Activated CD4-positive, alpha-beta T cell treated with anti-CD3 and anti-CD28 coated beads, Interleukin-2, amount 10 ng/mL, durations not matched to agents 24 days and 14 days (primary cell): ENCODE data around the gene TH. TPM values are rescaled to one million over a fixed set of nuclear protein-coding genes. Genes with fewer than 3 reads are reported as not detected.

ENCODE experiments used
- DNase-seq: peaks from one replicate; pipeline ENCODE4 v3.0.0; 2022
- H3K27ac Mint-ChIP-seq: one replicate; pipeline ENCODE4 v1.8.0; 2022; ENCODE audit warnings: mild to moderate bottlenecking, mixed read lengths
- H3K27me3 Mint-ChIP-seq: one replicate; pipeline ENCODE4 v1.8.0; 2022; ENCODE audit warnings: mixed read lengths
- H3K36me3 Mint-ChIP-seq: one replicate; pipeline ENCODE4 v1.8.0; 2022; ENCODE audit warnings: low read depth, mild to moderate bottlenecking, mixed read lengths
- H3K4me1 Mint-ChIP-seq: one replicate; pipeline ENCODE4 v1.8.0; 2021; ENCODE audit warnings: mixed read lengths
- H3K4me3 Mint-ChIP-seq: one replicate; pipeline ENCODE4 v1.8.0; 2022; ENCODE audit warnings: mild to moderate bottlenecking, moderate library complexity, mixed read lengths
- H3K9me3 Mint-ChIP-seq: one replicate; pipeline ENCODE4 v1.8.0; 2021; ENCODE audit warnings: mixed read lengths
- intact Hi-C: fragments of 100-400 bp; cut with micrococcal nuclease; formaldehyde crosslinking; loops from one replicate; pipeline ENCODE4 v1.15.1; 2023
- total RNA-seq: library from RNA; stranded (reverse); gene quantifications from 2 replicates; pipeline ENCODE4 v1.2.3, GENCODE V29; 2022

Gene TH
- total RNA-seq, 1 donor from 2014 or later, result not detected

DNA sequence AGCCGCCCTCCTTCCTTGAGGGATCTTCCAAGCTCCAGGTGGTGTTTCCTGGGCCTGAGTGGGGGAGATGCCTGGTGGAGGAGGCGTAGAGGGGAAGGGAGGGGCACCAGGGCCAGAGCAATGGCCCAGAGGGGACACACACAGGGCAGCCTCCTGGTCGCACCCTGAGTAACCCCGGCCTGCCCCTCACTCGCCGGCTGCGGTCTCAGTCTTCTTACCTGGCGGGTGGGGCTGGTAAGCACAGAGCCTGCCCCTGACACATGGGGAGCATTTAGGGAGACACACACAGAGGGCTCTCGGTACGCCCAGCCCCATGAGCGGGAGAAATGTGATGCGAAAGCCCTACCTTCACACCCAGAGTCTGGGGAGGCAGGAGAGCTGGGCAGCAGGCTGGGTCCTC is 56.3 kb downstream of the TH start:
- H3K27ac Mint-ChIP-seq, result no peak overlapping the region

DNA sequence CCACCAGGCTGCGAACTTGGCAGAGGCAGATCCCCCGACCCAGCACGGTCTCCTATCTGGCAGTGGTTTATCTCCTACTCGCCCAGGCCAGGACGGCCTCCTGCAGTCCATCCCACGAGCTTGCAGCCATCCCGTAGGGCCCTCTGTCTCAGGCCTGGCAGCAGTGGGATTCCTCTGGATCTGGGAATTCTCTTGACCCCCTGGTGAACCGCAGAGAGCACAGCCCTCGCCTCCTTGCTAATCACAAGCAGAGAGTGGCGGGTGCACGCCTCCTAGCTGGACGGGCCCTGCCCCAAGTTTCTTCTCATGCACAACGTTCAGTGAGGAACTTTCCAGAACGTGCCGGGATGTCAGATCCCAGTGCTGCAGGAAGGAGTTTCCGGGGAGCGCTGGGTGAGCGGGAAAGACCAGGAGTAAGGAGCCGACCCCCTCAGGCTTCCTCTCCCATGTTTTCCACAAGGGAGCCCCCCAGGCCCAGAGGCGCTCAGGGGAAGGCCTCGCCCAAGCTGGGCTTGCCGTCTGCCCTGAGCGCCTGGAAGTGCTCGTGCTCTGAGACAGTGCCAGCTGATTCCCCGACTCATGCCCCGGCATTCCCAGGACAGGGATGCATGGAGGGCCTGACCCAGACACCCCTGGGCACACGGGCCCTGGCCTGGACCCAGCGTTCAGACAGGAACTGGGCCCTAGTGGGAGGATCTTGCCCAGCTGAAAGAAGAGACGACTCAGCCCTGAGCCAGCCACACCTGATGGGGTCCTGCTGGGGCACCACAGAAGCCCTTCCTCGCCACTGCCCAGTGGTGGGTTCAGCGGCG is 57.0 kb downstream of the TH start:
- peaks cover 17% of the 10 kb centered on the region for H3K27me3 Mint-ChIP-seq
- no peak overlapping the region for H3K4me3 Mint-ChIP-seq
- H3K9me3 Mint-ChIP-seq, result no peaks in the 10 kb centered on the region
- no peak for DNase-seq
- intact Hi-C loops, result no loop called here
- no peak overlapping the region for H3K27ac Mint-ChIP-seq
- H3K36me3 Mint-ChIP-seq, result no peaks in the 10 kb centered on the region
- no peaks in the 10 kb centered on the region for H3K4me1 Mint-ChIP-seq

More for the DNA sequence above, 56.3 kb downstream of the TH start:
- intact Hi-C loops, result no loop called here
- H3K27me3 Mint-ChIP-seq, result peaks cover 13% of the 10 kb centered on the region
- no peak overlapping the region for H3K4me3 Mint-ChIP-seq
- H3K4me1 Mint-ChIP-seq, result no peaks in the 10 kb centered on the region
- no peaks in the 10 kb centered on the region for H3K9me3 Mint-ChIP-seq
- no peak for DNase-seq
- H3K36me3 Mint-ChIP-seq, result no peaks in the 10 kb centered on the region

Other genes with a start within 250 kb of the TH start
- gene MRPL23, start 224.5 kb downstream of the TH start, total RNA-seq, result 77.1 and 78.1 TPM in 2 replicates
- gene H19, start 174.0 kb downstream of the TH start, total RNA-seq, result not detected in 2 replicates
- gene IGF2, start 32.4 kb downstream of the TH start, total RNA-seq, result 0.45 and 1.1 TPM in 2 replicates
- gene INS, start 10.6 kb downstream of the TH start, total RNA-seq, result not detected in 2 replicates
- gene ASCL2, start 98.8 kb upstream of the TH start, total RNA-seq, result 0.62 and 0.96 TPM in 2 replicates
- 2.4 and 2.6 TPM in 2 replicates for gene C11orf21, start 130.1 kb upstream of the TH start, total RNA-seq
- gene TSPAN32, start 130.2 kb upstream of the TH start, total RNA-seq, result 2.4 and 2.6 TPM in 2 replicates
- 224 and 225 TPM in 2 replicates for gene CD81, start 205.5 kb upstream of the TH start, total RNA-seq
- 61.8 and 62.9 TPM in 2 replicates for gene TSSC4, start 228.9 kb upstream of the TH start, total RNA-seq